ENCODE data around the gene ZMYND8.
"Not testable (repeated sequence)": the region's sequence is repeated elsewhere in the genome, so short reads cannot be mapped to it uniquely, and the experiment has no call there.

The ZMYND8 gene

GRCh38 chr20:47267621-47268020 is 88.9 kb downstream of the ZMYND8 start:
- Histone ChIP-seq H3K27me3 (ENCODE audit: control insufficient read depth, insufficient read depth, low read length) (no peaks in the 10 kb centered on the region), H3K4me3 (ENCODE audit: low read depth, low read length) (no peak overlapping the region), H3K4me1 (ENCODE audit: control insufficient read depth, insufficient read depth, low read length) (no peaks in the 10 kb centered on the region; the same call in 1 of the 2 replicates), H3K9ac (ENCODE audit: low read length) (no peak overlapping the region), H3K27ac (ENCODE audit: low read depth, low read length) (no peak overlapping the region), H3K36me3 (ENCODE audit: control insufficient read depth, insufficient read depth, low read length) (peaks cover 74% of the 10 kb centered on the region), H3K9me3 (ENCODE audit: control insufficient read depth, insufficient read depth, low read depth, low read length) (no peaks in the 10 kb centered on the region)

DNA sequence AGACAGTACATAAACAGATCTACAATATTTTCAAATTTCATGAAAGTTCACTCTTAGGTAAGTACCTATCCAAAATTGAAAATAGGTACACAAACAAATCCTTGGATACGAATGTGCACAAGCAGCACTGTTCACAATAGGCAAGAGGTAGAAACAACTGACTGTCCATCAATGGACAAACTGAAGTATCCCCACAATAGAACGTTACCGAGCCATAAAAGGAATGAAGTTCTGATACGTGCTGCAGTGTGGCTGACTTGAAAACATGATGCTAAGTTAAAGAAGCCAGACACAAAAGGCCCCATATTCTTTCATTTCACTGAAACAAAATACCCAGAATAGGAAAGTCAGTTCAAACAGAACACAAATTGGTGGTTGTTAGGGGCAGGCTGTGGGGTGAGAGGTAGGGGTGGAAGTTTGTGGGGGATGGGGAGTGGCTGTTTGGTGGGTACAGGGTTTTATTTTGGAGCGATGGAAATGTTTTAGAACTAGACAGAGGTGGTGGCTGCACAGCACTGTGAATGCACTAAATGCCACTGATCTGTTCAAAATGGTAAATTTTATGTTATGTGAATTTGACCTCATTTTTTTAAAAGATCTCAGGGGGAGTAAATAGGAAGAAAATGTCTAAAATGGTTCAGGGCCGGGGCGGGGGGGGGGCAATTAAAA is 89.5 kb downstream of the ZMYND8 start:
- H3K27ac ChIP-seq (ENCODE audit: low read depth, low read length), result no peak overlapping the region
- H3K9ac ChIP-seq (ENCODE audit: low read length), result no peak overlapping the region
- H3K27me3 ChIP-seq (ENCODE audit: control insufficient read depth, insufficient read depth, low read length), result no peaks in the 10 kb centered on the region
- peaks cover 76% of the 10 kb centered on the region for H3K36me3 ChIP-seq (ENCODE audit: control insufficient read depth, insufficient read depth, low read length)
- H3K9me3 ChIP-seq (ENCODE audit: control insufficient read depth, insufficient read depth, low read depth, low read length), result no peaks in the 10 kb centered on the region
- no peak overlapping the region for H3K4me3 ChIP-seq (ENCODE audit: low read depth, low read length)
- H3K4me1 ChIP-seq (ENCODE audit: control insufficient read depth, insufficient read depth, low read length), result no peaks in the 10 kb centered on the region; the same call in 1 of the 2 replicates

DNA sequence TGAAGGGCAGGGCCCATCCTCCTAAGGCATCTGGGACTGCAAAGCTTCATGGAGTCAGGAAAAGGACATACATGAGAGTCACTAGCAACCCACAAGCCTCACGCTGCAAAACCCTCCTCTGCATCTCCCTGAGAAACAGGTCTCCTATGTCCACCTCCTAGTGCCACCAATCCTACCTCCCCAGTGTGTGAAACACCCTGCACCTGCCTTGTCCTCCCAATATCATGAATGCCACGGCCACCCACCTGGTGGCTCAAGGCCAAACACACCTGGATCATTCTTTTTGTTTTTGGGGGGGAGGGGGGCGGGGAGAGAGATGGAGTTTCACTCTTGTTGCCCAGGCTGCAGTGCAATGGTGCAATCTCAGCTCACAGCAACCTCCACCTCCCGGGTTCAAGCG is 90.5 kb downstream of the ZMYND8 start:
- H3K36me3 ChIP-seq (ENCODE audit: control insufficient read depth, insufficient read depth, low read length), result peaks cover 79% of the 10 kb centered on the region
- no peak overlapping the region for H3K27ac ChIP-seq (ENCODE audit: low read depth, low read length)
- no peak overlapping the region for H3K9ac ChIP-seq (ENCODE audit: low read length)
- H3K9me3 ChIP-seq (ENCODE audit: control insufficient read depth, insufficient read depth, low read depth, low read length), result no peaks in the 10 kb centered on the region
- no peaks in the 10 kb centered on the region; the same call in 1 of the 2 replicates for H3K4me1 ChIP-seq (ENCODE audit: control insufficient read depth, insufficient read depth, low read length)
- H3K27me3 ChIP-seq (ENCODE audit: control insufficient read depth, insufficient read depth, low read length), result no peaks in the 10 kb centered on the region
- H3K4me3 ChIP-seq (ENCODE audit: low read depth, low read length), result no peak overlapping the region

DNA sequence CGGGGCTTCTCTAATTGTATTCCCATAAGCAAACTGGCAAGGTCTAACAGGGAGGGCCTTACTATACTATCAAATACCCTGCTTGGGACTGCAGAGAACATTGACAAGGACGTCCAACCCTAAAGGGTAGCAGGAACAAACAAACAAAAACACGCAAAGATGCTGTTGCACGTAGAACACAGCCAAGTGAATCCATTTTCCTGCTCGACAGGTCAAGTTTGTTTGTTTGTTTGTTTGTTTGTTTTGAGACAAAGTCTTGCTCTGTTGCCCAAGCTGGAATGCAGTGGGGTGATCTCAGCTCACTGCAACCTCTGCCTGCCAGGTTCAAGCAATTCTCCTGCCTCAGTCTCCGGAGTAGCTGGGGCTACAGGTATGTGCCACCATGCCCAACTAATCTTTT is 91.3 kb downstream of the ZMYND8 start:
- Histone ChIP-seq H3K9ac (ENCODE audit: low read length) (no peak overlapping the region), H3K9me3 (ENCODE audit: control insufficient read depth, insufficient read depth, low read depth, low read length) (no peaks in the 10 kb centered on the region), H3K27me3 (ENCODE audit: control insufficient read depth, insufficient read depth, low read length) (no peaks in the 10 kb centered on the region), H3K4me1 (ENCODE audit: control insufficient read depth, insufficient read depth, low read length) (no peaks in the 10 kb centered on the region; the same call in 1 of the 2 replicates), H3K4me3 (ENCODE audit: low read depth, low read length) (no peak overlapping the region), H3K27ac (ENCODE audit: low read depth, low read length) (no peak overlapping the region), H3K36me3 (ENCODE audit: control insufficient read depth, insufficient read depth, low read length) (peaks cover 83% of the 10 kb centered on the region)

- H3K36me3 ChIP-seq (ENCODE audit: control insufficient read depth, insufficient read depth, low read length), result peaks cover 84% of the 10 kb centered on the region
- H3K9me3 ChIP-seq (ENCODE audit: control insufficient read depth, insufficient read depth, low read depth, low read length); H3K27me3 ChIP-seq (ENCODE audit: control insufficient read depth, insufficient read depth, low read length); H3K4me1 ChIP-seq (ENCODE audit: control insufficient read depth, insufficient read depth, low read length); H3K4me3 ChIP-seq (ENCODE audit: low read depth, low read length); H3K9ac ChIP-seq (ENCODE audit: low read length); H3K27ac ChIP-seq (ENCODE audit: low read depth, low read length): not testable (repeated sequence)
Observed at GRCh38 chr20:47264137-47264769, 92.2 kb downstream of the ZMYND8 start.

- peaks cover 88% of the 10 kb centered on the region for H3K36me3 ChIP-seq (ENCODE audit: control insufficient read depth, insufficient read depth, low read length)
- H3K9me3 ChIP-seq (ENCODE audit: control insufficient read depth, insufficient read depth, low read depth, low read length), result no peaks in the 10 kb centered on the region
- no peak overlapping the region for H3K4me3 ChIP-seq (ENCODE audit: low read depth, low read length)
- no peak overlapping the region for H3K27ac ChIP-seq (ENCODE audit: low read depth, low read length)
- H3K4me1 ChIP-seq (ENCODE audit: control insufficient read depth, insufficient read depth, low read length), result no peaks in the 10 kb centered on the region; the same call in 1 of the 2 replicates
- H3K27me3 ChIP-seq (ENCODE audit: control insufficient read depth, insufficient read depth, low read length), result no peaks in the 10 kb centered on the region
- H3K9ac ChIP-seq (ENCODE audit: low read length), result no peak overlapping the region
Observed at GRCh38 chr20:47263465-47264084, 92.9 kb downstream of the ZMYND8 start.

DNA sequence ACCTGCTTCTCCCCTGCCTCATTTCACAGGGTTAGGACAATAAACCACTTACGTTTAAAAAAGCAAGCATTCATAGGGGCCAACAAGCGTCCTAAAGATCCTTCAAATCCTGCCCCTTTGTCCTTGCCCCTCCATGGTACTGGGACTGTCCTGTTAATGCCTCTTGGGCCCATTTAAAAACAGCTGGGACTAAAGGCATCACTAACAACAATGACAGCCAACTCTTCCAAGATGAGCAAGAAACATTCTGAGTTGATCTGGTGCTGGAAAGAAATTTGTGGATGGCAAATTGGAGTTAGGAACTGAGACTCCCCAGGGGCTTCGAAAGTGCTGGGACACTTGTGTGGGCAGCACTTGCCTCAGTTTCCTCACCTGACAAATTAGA is 93.4 kb downstream of the ZMYND8 start:
- Histone ChIP-seq H3K4me3 (ENCODE audit: low read depth, low read length) (no peak overlapping the region), H3K27me3 (ENCODE audit: control insufficient read depth, insufficient read depth, low read length) (no peaks in the 10 kb centered on the region), H3K9ac (ENCODE audit: low read length) (no peak overlapping the region), H3K4me1 (ENCODE audit: control insufficient read depth, insufficient read depth, low read length) (no peaks in the 10 kb centered on the region; the same call in 1 of the 2 replicates), H3K9me3 (ENCODE audit: control insufficient read depth, insufficient read depth, low read depth, low read length) (no peaks in the 10 kb centered on the region), H3K36me3 (ENCODE audit: control insufficient read depth, insufficient read depth, low read length) (peaks cover 93% of the 10 kb centered on the region), H3K27ac (ENCODE audit: low read depth, low read length) (no peak overlapping the region)

- H3K27ac ChIP-seq (ENCODE audit: low read depth, low read length), result no peak overlapping the region
- peaks cover 93% of the 10 kb centered on the region for H3K36me3 ChIP-seq (ENCODE audit: control insufficient read depth, insufficient read depth, low read length)
- H3K27me3 ChIP-seq (ENCODE audit: control insufficient read depth, insufficient read depth, low read length), result no peaks in the 10 kb centered on the region
- H3K4me3 ChIP-seq (ENCODE audit: low read depth, low read length), result no peak overlapping the region
- H3K4me1 ChIP-seq (ENCODE audit: control insufficient read depth, insufficient read depth, low read length), result no peaks in the 10 kb centered on the region
- H3K9ac ChIP-seq (ENCODE audit: low read length), result no peak overlapping the region
- H3K9me3 ChIP-seq (ENCODE audit: control insufficient read depth, insufficient read depth, low read depth, low read length), result no peaks in the 10 kb centered on the region
Observed at GRCh38 chr20:47262365-47263013, 94.0 kb downstream of the ZMYND8 start.

- Histone ChIP-seq H3K9ac (ENCODE audit: low read length) (no peak overlapping the region), H3K27ac (ENCODE audit: low read depth, low read length) (no peak overlapping the region), H3K4me3 (ENCODE audit: low read depth, low read length) (no peak overlapping the region)
Observed at GRCh38 chr20:47262008-47262364, 94.5 kb downstream of the ZMYND8 start.

GRCh38 chr20:47261161-47261774 is 95.2 kb downstream of the ZMYND8 start:
- not testable (repeated sequence) for H3K27ac ChIP-seq (ENCODE audit: low read depth, low read length); H3K27me3 ChIP-seq (ENCODE audit: control insufficient read depth, insufficient read depth, low read length); H3K4me1 ChIP-seq (ENCODE audit: control insufficient read depth, insufficient read depth, low read length); H3K9me3 ChIP-seq (ENCODE audit: control insufficient read depth, insufficient read depth, low read depth, low read length); H3K9ac ChIP-seq (ENCODE audit: low read length); H3K4me3 ChIP-seq (ENCODE audit: low read depth, low read length)
- H3K36me3 ChIP-seq (ENCODE audit: control insufficient read depth, insufficient read depth, low read length), result peaks cover 93% of the 10 kb centered on the region

More at GRCh38 chr20:47262008-47262364, 94.5 kb downstream of the ZMYND8 start:
- Histone ChIP-seq H3K27me3 (ENCODE audit: control insufficient read depth, insufficient read depth, low read length) (no peaks in the 10 kb centered on the region), H3K4me1 (ENCODE audit: control insufficient read depth, insufficient read depth, low read length) (no peaks in the 10 kb centered on the region), H3K36me3 (ENCODE audit: control insufficient read depth, insufficient read depth, low read length) (peaks cover 94% of the 10 kb centered on the region), H3K9me3 (ENCODE audit: control insufficient read depth, insufficient read depth, low read depth, low read length) (no peaks in the 10 kb centered on the region)

Measured in HUES6 (cell line).